ENCODE measurements around the gene MAP2K5. TPM values are rescaled to one million over a fixed set of nuclear protein-coding genes. Genes with fewer than 3 reads are reported as not detected.

MAP2K5 gene
- total RNA-seq, 1 donor from 2014 or later = 29.8 TPM

DNA sequence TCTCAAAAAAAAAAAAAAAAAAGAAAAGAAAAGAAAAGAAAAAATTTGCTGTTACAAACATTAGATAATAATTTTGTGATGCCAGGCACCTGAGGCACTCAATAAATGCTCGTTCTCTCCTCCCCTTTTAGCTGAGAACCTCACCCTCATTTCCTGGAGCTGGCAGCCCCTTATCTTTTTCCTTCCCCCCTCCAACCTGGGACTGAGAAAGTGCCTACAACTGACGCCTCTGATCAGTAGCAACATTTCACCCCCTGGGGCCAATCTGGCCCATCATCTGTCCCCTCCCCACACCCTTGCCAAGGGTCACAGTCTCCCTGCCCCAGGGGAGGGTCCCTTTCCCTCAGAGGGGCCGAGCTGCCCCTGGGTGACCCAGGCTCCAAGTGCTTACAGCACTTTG is 309.9 kb downstream of the MAP2K5 start:
- no peaks in the 10 kb centered on the region for H3K27me3 Mint-ChIP-seq (ENCODE audit: low read depth)
- H3K36me3 Mint-ChIP-seq = no peaks in the 10 kb centered on the region
- no peaks in the 10 kb centered on the region for H3K9me3 Mint-ChIP-seq
- H3K4me3 Mint-ChIP-seq = no peak overlapping the region
- TF ChIP-seq, protein P1, sequence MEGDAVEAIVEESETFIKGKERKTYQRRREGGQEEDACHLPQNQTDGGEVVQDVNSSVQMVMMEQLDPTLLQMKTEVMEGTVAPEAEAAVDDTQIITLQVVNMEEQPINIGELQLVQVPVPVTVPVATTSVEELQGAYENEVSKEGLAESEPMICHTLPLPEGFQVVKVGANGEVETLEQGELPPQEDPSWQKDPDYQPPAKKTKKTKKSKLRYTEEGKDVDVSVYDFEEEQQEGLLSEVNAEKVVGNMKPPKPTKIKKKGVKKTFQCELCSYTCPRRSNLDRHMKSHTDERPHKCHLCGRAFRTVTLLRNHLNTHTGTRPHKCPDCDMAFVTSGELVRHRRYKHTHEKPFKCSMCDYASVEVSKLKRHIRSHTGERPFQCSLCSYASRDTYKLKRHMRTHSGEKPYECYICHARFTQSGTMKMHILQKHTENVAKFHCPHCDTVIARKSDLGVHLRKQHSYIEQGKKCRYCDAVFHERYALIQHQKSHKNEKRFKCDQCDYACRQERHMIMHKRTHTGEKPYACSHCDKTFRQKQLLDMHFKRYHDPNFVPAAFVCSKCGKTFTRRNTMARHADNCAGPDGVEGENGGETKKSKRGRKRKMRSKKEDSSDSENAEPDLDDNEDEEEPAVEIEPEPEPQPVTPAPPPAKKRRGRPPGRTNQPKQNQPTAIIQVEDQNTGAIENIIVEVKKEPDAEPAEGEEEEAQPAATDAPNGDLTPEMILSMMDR (IDR thresholded peaks at IDR 0.05; ENCODE audit: unreplicated experiment) = no peak
- no peak for DNase-seq (ENCODE audit: low spot score in 2 of 2, unreplicated experiment in 2 of 2)
- no peak overlapping the region for H3K27ac Mint-ChIP-seq
- H3K4me1 Mint-ChIP-seq = peaks cover 27% of the 10 kb centered on the region

DNA sequence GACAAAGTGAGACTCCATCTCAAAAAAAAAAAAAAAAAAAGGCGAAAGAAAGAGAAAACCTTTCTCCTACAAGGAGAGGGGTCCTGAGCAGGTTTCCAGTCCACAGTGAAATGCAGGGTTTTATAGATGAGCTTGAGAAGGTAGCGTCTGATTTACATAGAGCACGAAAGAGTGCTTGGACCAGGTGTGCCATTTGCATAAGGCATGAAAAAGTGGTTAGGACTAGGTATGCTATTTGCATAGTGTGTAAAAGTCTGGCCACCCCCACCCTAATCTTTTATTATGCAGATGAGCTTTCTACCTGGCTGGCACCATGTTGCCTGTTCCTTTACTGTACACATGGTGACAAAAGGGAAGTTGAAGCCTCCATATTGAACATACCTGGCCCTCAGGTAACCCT is 311.0 kb downstream of the MAP2K5 start:
- Mint-ChIP-seq H3K9me3 (no peaks in the 10 kb centered on the region), H3K27me3 (ENCODE audit: low read depth) (no peaks in the 10 kb centered on the region), H3K36me3 (no peaks in the 10 kb centered on the region), H3K4me1 (peaks cover 22% of the 10 kb centered on the region), H3K4me3 (no peak overlapping the region), H3K27ac (no peak overlapping the region)
- no peak for DNase-seq (ENCODE audit: low spot score in 2 of 2, unreplicated experiment in 2 of 2)
- TF ChIP-seq, protein P1 (IDR thresholded peaks at IDR 0.05; ENCODE audit: unreplicated experiment) = no peak

DNA sequence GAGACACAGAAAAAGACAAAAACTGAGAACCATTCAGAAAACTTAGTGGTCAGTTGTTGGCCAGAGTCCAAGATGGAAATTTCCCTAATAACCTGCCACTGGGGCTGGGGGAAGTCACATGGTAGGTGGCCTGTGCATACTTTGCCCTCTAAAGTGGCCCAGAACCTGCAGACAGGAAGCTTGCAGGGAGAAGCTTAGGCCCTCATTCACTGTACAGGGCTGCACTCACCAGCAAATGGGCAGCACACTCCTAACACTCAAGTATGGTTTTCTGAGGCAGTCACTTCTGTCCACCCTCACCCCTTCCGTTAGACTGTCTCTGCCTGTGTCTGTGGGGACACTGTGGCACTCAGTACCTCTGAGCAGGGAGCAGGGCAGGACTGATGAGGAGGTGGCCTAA is 311.9 kb downstream of the MAP2K5 start:
- Mint-ChIP-seq H3K9me3 (no peaks in the 10 kb centered on the region), H3K36me3 (no peaks in the 10 kb centered on the region), H3K27ac (no peak overlapping the region), H3K4me3 (no peak overlapping the region), H3K27me3 (ENCODE audit: low read depth) (no peaks in the 10 kb centered on the region), H3K4me1 (peaks cover 22% of the 10 kb centered on the region)
- TF ChIP-seq, protein P1 (IDR thresholded peaks at IDR 0.05; ENCODE audit: unreplicated experiment) = no peak
- DNase-seq (ENCODE audit: low spot score in 2 of 2, unreplicated experiment in 2 of 2) = no peak

DNA sequence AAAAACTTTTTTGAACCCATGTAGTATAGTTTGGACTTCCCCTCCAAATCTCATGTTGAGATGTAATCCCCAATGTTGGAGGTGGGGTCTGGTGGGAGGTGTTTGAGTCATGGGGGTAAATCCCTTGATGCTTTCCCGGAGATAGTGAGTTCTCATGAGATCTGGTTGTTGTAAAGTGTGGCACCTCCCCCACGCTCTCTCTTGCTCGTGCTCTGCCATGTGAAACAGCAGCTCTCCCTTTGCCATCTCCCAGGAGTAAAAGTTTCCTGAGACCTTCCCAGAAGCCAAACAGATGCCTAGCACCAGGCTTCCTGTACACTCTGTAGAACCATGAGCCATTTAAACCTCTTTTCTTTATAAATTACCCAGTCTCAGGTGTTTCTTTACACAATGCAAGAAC is 313.3 kb downstream of the MAP2K5 start:
- TF ChIP-seq, protein P1 (IDR thresholded peaks at IDR 0.05; ENCODE audit: unreplicated experiment) = no peak
- DNase-seq (ENCODE audit: low spot score in 2 of 2, unreplicated experiment in 2 of 2) = no peak
- Mint-ChIP-seq H3K4me1 (peaks cover 13% of the 10 kb centered on the region), H3K27me3 (ENCODE audit: low read depth) (no peaks in the 10 kb centered on the region), H3K36me3 (no peaks in the 10 kb centered on the region), H3K27ac (peak overlapping the region; percentile 22), H3K4me3 (no peak overlapping the region), H3K9me3 (no peaks in the 10 kb centered on the region)

Other genes starting within 250 kb of the MAP2K5 start
- gene C15orf61, start 21.6 kb upstream of the MAP2K5 start, total RNA-seq = 7.7 to 7.9 TPM (median 7.8 TPM) in 3 replicates